GM12878 (cell line): ENCODE results near the gene KCNQ1. TPM values are rescaled to one million over a fixed set of nuclear protein-coding genes. Genes with fewer than 3 reads are reported as not detected.

Experiments used
- ATAC-seq: fragments of 200-7000 bp; cut with Tn5 transposase; 3 replicates; pipeline ENCODE4 v1.9.1; 2020; ENCODE audit warnings: mild to moderate bottlenecking, moderate library complexity
- BruUV-seq: library from RNA; stranded (reverse); fragments of 400-500 nt; replicated peaks from 2 replicates; lab custom pipeline; 2021; lab: Mats Ljungman, UMichigan
- CTCF ChIA-PET: fragments of 300-600 bp; sonication (Branson Sonifier 250); formaldehyde crosslinking; extraction: SDS; loops from one replicate; lab custom pipeline; 2021; ENCODE audit warnings: inconsistent platforms; lab: Yijun Ruan, JAX
- POLR2A ChIA-PET: fragments of 350-600 bp; formaldehyde crosslinking; extraction: SDS; loops from one replicate; lab custom pipeline; 2021; ENCODE audit warnings: inconsistent platforms; lab: Charles Lee
- RAD21 ChIA-PET: fragments of 300-600 bp; sonication (Branson Sonifier 250); formaldehyde crosslinking; loops from one replicate; lab custom pipeline; 2023; ENCODE audit warnings: antibody characterized with exemption; ENCODE audit not compliant: unreplicated experiment; lab: Charles Lee
- SMC1A ChIA-PET: fragments of 300-600 bp; sonication (Branson Sonifier 250); formaldehyde crosslinking; loops from one replicate; lab custom pipeline; 2023; ENCODE audit not compliant: unreplicated experiment, uncharacterized antibody; lab: Charles Lee
- DNase-seq: peaks from one replicate; pipeline ENCODE4 v3.0.0-alpha.2; 2011; ENCODE audit warnings: low read depth, low spot score
- FAIRE-seq: peaks from 3 replicates; lab custom pipeline; 2011; peaks lifted over from hg19 to GRCh38; lab: Jason Lieb, UNC
- H2AFZ ChIP-seq: 2 replicates; pipeline ENCODE4 v1.6.0; 2011; ENCODE audit warnings: low read depth, low read length, control low read depth; ENCODE audit not compliant: control insufficient read depth
- H3K27ac ChIP-seq: 2 replicates; pipeline ENCODE4 v1.5.1; 2011; ENCODE audit warnings: control low read depth; ENCODE audit not compliant: control insufficient read depth, insufficient read depth
- H3K27me3 ChIP-seq, 2 experiments: replicated peaks in 1 of 2; 2 replicates each; pipeline versions ENCODE4 v1.6.0 to v1.6.1; 2011; ENCODE audit warnings: low read length in 1 of 2; ENCODE audit not compliant: control insufficient read depth in 2 of 2, insufficient read depth in 2 of 2
- H3K36me3 ChIP-seq, 2 experiments: 2 replicates each; pipeline ENCODE4 v1.5.1; 2011; ENCODE audit warnings: low read length in 1 of 2; ENCODE audit not compliant: control insufficient read depth in 2 of 2, insufficient read depth in 2 of 2
- H3K4me1 ChIP-seq: 2 replicates; pipeline ENCODE4 v1.6.1; 2011; ENCODE audit warnings: mild to moderate bottlenecking, low read length, moderate library complexity, mixed read lengths; ENCODE audit not compliant: control insufficient read depth, insufficient read depth
- H3K4me2 ChIP-seq: 2 replicates; pipeline ENCODE4 v1.6.0; 2011; ENCODE audit warnings: control low read depth; ENCODE audit not compliant: control insufficient read depth, insufficient read depth
- H3K4me3 ChIP-seq: fragments of 200-600 bp; sonication (generic); 2 replicates; pipeline ENCODE4 v1.5.1; 2016
- H3K79me2 ChIP-seq: 2 replicates; pipeline ENCODE4 v1.6.0; 2011; ENCODE audit warnings: low read length; ENCODE audit not compliant: control insufficient read depth, insufficient read depth
- H3K9ac ChIP-seq: 2 replicates; pipeline ENCODE4 v1.8.0; 2011; ENCODE audit warnings: low read length, control low read depth, mixed read lengths; ENCODE audit not compliant: control insufficient read depth, insufficient read depth
- H3K9me3 ChIP-seq: replicated peaks from 3 replicates; pipeline ENCODE4 v1.5.1; 2011; ENCODE audit warnings: mild to moderate bottlenecking, low read length; ENCODE audit not compliant: control insufficient read depth, insufficient read depth
- H4K20me1 ChIP-seq: 2 replicates; pipeline ENCODE4 v1.6.0; 2011; ENCODE audit not compliant: control insufficient read depth, insufficient read depth
- CHD2 ChIP-seq: IDR thresholded peaks from 2 replicates; pipeline ENCODE4 v1.6.1; 2011; ENCODE audit warnings: low read depth, low read length, improper control_type of control experiment, borderline replicate concordance
- EP300 ChIP-seq, 2 experiments: fragments of 150-350 bp in 1 of 2; IDR thresholded peaks; 2 replicates each; pipeline ENCODE4 v1.6.1; 2011 to 2012; ENCODE audit warnings: low read depth in 2 of 2, low read length in 2 of 2, borderline replicate concordance in 1 of 2, improper control_type of control experiment in 1 of 2, inconsistent platforms in 1 of 2; ENCODE audit not compliant: control insufficient read depth in 1 of 2
- FOXK2 ChIP-seq: fragments of 450-650 bp; IDR thresholded peaks from 2 replicates; pipeline ENCODE4 v1.6.1; 2017; ENCODE audit warnings: mild to moderate bottlenecking, moderate library complexity
- IKZF2 ChIP-seq, 2 experiments: fragments of 450-650 bp; IDR thresholded peaks; 2 replicates each; pipeline ENCODE4 v1.6.1; 2017; ENCODE audit warnings: mild to moderate bottlenecking in 2 of 2, moderate library complexity in 2 of 2
- KDM1A ChIP-seq: fragments of 200-600 bp; sonication (generic); IDR thresholded peaks from 2 replicates; pipeline ENCODE4 v1.6.1; 2016; ENCODE audit warnings: borderline replicate concordance
- MYB ChIP-seq: fragments of 150-350 bp; IDR thresholded peaks from 2 replicates; pipeline ENCODE4 v1.6.1; 2014; ENCODE audit warnings: mild to moderate bottlenecking, low read depth, low read length, borderline replicate concordance
- MYC ChIP-seq: IDR thresholded peaks from 2 replicates; pipeline ENCODE4 v1.6.1; 2011; ENCODE audit warnings: mild to moderate bottlenecking, low read length, moderate library complexity, inconsistent platforms; ENCODE audit not compliant: insufficient read depth, insufficient replicate concordance, insufficient read length, severe bottlenecking
- NR2C2 ChIP-seq: IDR thresholded peaks from 2 replicates; pipeline ENCODE4 v1.6.1; 2011; ENCODE audit warnings: borderline replicate concordance, low read depth; ENCODE audit not compliant: control insufficient read depth, insufficient read length
- SMAD1 ChIP-seq: fragments of 450-650 bp; IDR thresholded peaks from 2 replicates; pipeline ENCODE4 v1.6.1; 2018; ENCODE audit warnings: mild to moderate bottlenecking, low read depth; ENCODE audit not compliant: partially characterized antibody
- SMC3 ChIP-seq: IDR thresholded peaks from 2 replicates; pipeline ENCODE4 v1.6.1; 2011; ENCODE audit warnings: low read length, improper control_type of control experiment, borderline replicate concordance
- SRF ChIP-seq, 2 experiments: IDR thresholded peaks; 2 replicates each; pipeline ENCODE4 v1.6.1; 2011; ENCODE audit warnings: low read depth in 2 of 2, low read length in 2 of 2, mild to moderate bottlenecking in 1 of 2, moderate library complexity in 1 of 2
- YBX1 ChIP-seq: fragments of 450-650 bp; IDR thresholded peaks from 2 replicates; pipeline ENCODE4 v1.6.1; 2016; ENCODE audit warnings: antibody characterized with exemption
- ZNF384 ChIP-seq: IDR thresholded peaks from 2 replicates; pipeline ENCODE4 v1.6.1; 2012; ENCODE audit warnings: low read depth, mild to moderate bottlenecking, low read length, improper control_type of control experiment, borderline replicate concordance
- WGBS: methylation state at CpG from one replicate; pipeline ENCODE4 v1.1.6; 2016; ENCODE audit warnings: low lambda C conversion rate; ENCODE audit not compliant: insufficient replicate concordance, insufficient coverage; ENCODE audit errors: missing lambda C conversion rate; 5-methylcytosine and 5-hydroxymethylcytosine counted together
- in situ Hi-C: fragments of 300-500 bp; cut with MboI; formaldehyde crosslinking; loops from 9 replicates; pipeline ENCODE4 v1.14.3; 2018; ENCODE audit warnings: mixed read lengths
- intact Hi-C: fragments of 100-400 bp; cut with micrococcal nuclease; formaldehyde crosslinking; loops from one replicate; pipeline ENCODE4 v1.14.2; 2022; ENCODE audit not compliant: unreplicated experiment
- polyA plus RNA-seq, 11 experiments: library from polyadenylated mRNA; depleted of rRNA in 4 of 11; unstranded in 6 of 11; stranded (reverse) in 5 of 11; fragments of >200 nt; fragmentation: Nextera tagmentation in 4 of 11; fragmentation: Illumina TruSeq in 1 of 11; extraction: Ambion mirVana in 4 of 11; extraction: Trizol in 1 of 11; gene quantifications; 1 replicate in 1 of 11; 2 replicates in 10 of 11; pipeline versions ENCODE4 v1.2.1 to v1.2.3, GENCODE V29; 2011 to 2016; ENCODE audit warnings: inconsistent platforms in 2 of 11, missing spikeins in 2 of 11, low read depth in 1 of 11
- total RNA-seq, 4 experiments: library from RNA; depleted of rRNA in 3 of 4; stranded (reverse); fragments of >200 nt in 3 of 4; fragmentation: Illumina TruSeq in 1 of 4; extraction: Trizol in 1 of 4; gene quantifications; 2 replicates each; pipeline versions ENCODE4 v1.2.1 to v1.2.3, GENCODE V29; 2013 to 2021
- TF ChIP-seq, protein P1 (sequence below): fragments of 450-650 bp; formaldehyde crosslinking; IDR thresholded peaks from 2 replicates; pipeline ENCODE4 v1.4.0; 2020; ENCODE audit warnings: mild to moderate bottlenecking, moderate library complexity
- TF ChIP-seq, protein P2 (sequence below): IDR thresholded peaks from 2 replicates; pipeline ENCODE4 v1.6.1; 2011; ENCODE audit warnings: low read depth, low read length, improper control_type of control experiment, borderline replicate concordance
- TF ChIP-seq, protein P3 (sequence below): fragments of 450-650 bp; IDR thresholded peaks from 2 replicates; pipeline ENCODE4 v1.6.1; 2017; ENCODE audit warnings: borderline replicate concordance
- TF ChIP-seq, protein P4 (sequence below): IDR thresholded peaks from 2 replicates; pipeline ENCODE4 v1.6.1; 2012; ENCODE audit warnings: low read depth, low read length, improper control_type of control experiment

KCNQ1 gene
- total and polyA plus RNA-seq, 10 of the 15 experiments (the other 5 are each of a cell fraction or from before 2014, with no cell fraction given) = 0.03 to 0.15 (median 0.12) TPM; not detected in 7

- ATAC-seq = no peak
- Histone ChIP-seq H4K20me1 (no peaks in the 10 kb centered on the region), H3K4me1 (no peaks in the 10 kb centered on the region), H3K9ac (no peak overlapping the region), H3K4me3 (no peak overlapping the region), H3K79me2 (no peaks in the 10 kb centered on the region)
- intact Hi-C loops = no loop called here
- no TSS peak for BruUV-seq
- CTCF ChIA-PET = no interaction called here
- no peak for FAIRE-seq
- WGBS = 71% methylated on average over 26 of the region's 33 CpGs
- TF ChIP-seq, protein P1, sequence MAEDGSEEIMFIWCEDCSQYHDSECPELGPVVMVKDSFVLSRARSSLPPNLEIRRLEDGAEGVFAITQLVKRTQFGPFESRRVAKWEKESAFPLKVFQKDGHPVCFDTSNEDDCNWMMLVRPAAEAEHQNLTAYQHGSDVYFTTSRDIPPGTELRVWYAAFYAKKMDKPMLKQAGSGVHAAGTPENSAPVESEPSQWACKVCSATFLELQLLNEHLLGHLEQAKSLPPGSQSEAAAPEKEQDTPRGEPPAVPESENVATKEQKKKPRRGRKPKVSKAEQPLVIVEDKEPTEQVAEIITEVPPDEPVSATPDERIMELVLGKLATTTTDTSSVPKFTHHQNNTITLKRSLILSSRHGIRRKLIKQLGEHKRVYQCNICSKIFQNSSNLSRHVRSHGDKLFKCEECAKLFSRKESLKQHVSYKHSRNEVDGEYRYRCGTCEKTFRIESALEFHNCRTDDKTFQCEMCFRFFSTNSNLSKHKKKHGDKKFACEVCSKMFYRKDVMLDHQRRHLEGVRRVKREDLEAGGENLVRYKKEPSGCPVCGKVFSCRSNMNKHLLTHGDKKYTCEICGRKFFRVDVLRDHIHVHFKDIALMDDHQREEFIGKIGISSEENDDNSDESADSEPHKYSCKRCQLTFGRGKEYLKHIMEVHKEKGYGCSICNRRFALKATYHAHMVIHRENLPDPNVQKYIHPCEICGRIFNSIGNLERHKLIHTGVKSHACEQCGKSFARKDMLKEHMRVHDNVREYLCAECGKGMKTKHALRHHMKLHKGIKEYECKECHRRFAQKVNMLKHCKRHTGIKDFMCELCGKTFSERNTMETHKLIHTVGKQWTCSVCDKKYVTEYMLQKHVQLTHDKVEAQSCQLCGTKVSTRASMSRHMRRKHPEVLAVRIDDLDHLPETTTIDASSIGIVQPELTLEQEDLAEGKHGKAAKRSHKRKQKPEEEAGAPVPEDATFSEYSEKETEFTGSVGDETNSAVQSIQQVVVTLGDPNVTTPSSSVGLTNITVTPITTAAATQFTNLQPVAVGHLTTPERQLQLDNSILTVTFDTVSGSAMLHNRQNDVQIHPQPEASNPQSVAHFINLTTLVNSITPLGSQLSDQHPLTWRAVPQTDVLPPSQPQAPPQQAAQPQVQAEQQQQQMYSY = no peak
- TF ChIP-seq MYB (no peak), KDM1A (no peak), EP300 (IDR thresholded peaks at IDR 0.05; ENCODE audit: borderline replicate concordance in 1 of 2, control insufficient read depth in 1 of 2, low read depth in 2 of 2, low read length in 2 of 2) (no peak), NR2C2 (no peak), YBX1 (no peak), MYC (no peak), IKZF2 (IDR thresholded peaks at IDR 0.05) (no peak), SRF (IDR thresholded peaks at IDR 0.05; ENCODE audit: low read depth in 2 of 2, low read length in 2 of 2) (no peak), CHD2 (no peak), SMC3 (no peak), FOXK2 (no peak), SMAD1 (no peak), ZNF384 (no peak)
- TF ChIP-seq, protein P2, sequence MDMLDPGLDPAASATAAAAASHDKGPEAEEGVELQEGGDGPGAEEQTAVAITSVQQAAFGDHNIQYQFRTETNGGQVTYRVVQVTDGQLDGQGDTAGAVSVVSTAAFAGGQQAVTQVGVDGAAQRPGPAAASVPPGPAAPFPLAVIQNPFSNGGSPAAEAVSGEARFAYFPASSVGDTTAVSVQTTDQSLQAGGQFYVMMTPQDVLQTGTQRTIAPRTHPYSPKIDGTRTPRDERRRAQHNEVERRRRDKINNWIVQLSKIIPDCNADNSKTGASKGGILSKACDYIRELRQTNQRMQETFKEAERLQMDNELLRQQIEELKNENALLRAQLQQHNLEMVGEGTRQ = no peak
- TF ChIP-seq, protein P3, sequence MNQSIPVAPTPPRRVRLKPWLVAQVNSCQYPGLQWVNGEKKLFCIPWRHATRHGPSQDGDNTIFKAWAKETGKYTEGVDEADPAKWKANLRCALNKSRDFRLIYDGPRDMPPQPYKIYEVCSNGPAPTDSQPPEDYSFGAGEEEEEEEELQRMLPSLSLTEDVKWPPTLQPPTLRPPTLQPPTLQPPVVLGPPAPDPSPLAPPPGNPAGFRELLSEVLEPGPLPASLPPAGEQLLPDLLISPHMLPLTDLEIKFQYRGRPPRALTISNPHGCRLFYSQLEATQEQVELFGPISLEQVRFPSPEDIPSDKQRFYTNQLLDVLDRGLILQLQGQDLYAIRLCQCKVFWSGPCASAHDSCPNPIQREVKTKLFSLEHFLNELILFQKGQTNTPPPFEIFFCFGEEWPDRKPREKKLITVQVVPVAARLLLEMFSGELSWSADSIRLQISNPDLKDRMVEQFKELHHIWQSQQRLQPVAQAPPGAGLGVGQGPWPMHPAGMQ = no peak
- TF ChIP-seq, protein P4, sequence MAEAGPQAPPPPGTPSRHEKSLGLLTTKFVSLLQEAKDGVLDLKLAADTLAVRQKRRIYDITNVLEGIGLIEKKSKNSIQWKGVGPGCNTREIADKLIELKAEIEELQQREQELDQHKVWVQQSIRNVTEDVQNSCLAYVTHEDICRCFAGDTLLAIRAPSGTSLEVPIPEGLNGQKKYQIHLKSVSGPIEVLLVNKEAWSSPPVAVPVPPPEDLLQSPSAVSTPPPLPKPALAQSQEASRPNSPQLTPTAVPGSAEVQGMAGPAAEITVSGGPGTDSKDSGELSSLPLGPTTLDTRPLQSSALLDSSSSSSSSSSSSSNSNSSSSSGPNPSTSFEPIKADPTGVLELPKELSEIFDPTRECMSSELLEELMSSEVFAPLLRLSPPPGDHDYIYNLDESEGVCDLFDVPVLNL = no peak
- TF ChIP-seq, all 136 proteins: peak for 0
- no peak overlapping the region for H3K4me2 ChIP-seq
- H3K9me3 ChIP-seq = no peaks in the 10 kb centered on the region
- SMC1A ChIA-PET = no interaction called here
- no peak overlapping the region for H3K27ac ChIP-seq
- no peak overlapping the region for H2AFZ ChIP-seq
- POLR2A ChIA-PET = no interaction called here
- no peaks in the 10 kb centered on the region for H3K36me3 ChIP-seq
- in situ Hi-C loops = no loop called here
- H3K27me3 ChIP-seq = no peaks in the 10 kb centered on the region
- no peak for DNase-seq
- RAD21 ChIA-PET = no interaction called here
These were observed 138.3 kb downstream of the KCNQ1 start for GRCh38 chr11:2582946-2583604.
